Central memory CD8-positive, alpha-beta T cell (primary cell): ENCODE measurements around the gene TCF19.

Experiments used
- ATAC-seq: fragments of 150-1000 bp; cut with Tn5 transposase; replicated peaks from 2 replicates; pipeline ENCODE4 v1.10.0; 2022; ENCODE audit warnings: mild to moderate bottlenecking, moderate FRiP score, moderate number of reproducible peaks; ENCODE audit not compliant: poor library complexity, severe bottlenecking; ENCODE audit errors: extremely low read depth
- DNase-seq, 2 donors: peaks; one replicate each; pipeline ENCODE4 v3.0.0; 2021; ENCODE audit warnings: low spot score in 2 of 2
- H3K27ac Mint-ChIP-seq: one replicate; pipeline ENCODE4 v1.8.0; 2022; ENCODE audit warnings: low read depth, mild to moderate bottlenecking, moderate library complexity, mixed read lengths
- H3K27me3 Mint-ChIP-seq: one replicate; pipeline ENCODE4 v1.8.0; 2022; ENCODE audit warnings: mixed read lengths
- H3K36me3 Mint-ChIP-seq: one replicate; pipeline ENCODE4 v1.8.0; 2022; ENCODE audit warnings: mild to moderate bottlenecking, moderate library complexity, mixed read lengths; ENCODE audit not compliant: insufficient read depth
- H3K4me1 Mint-ChIP-seq: one replicate; pipeline ENCODE4 v1.8.0; 2022; ENCODE audit warnings: mixed read lengths
- H3K4me3 Mint-ChIP-seq: one replicate; pipeline ENCODE4 v1.8.0; 2022; ENCODE audit warnings: mild to moderate bottlenecking, moderate library complexity, mixed read lengths
- H3K9me3 Mint-ChIP-seq: one replicate; pipeline ENCODE4 v1.8.0; 2022; ENCODE audit warnings: mixed read lengths

The TCF19 gene

GRCh38 chr6:31158140-31158862 is at the start of gene TCF19:
TCF19 (plus strand) TSS chr6:31158589; CDS start chr6:31159470, 881 bp downstream.
- ATAC-seq, result peak; percentile 93
- Mint-ChIP-seq H3K4me3 (peak within 1 kb of the TSS; percentile 82), H3K27me3 (no peaks in the 10 kb centered on the region), H3K4me1 (peaks cover 28% of the 10 kb centered on the region), H3K36me3 (peaks cover 14% of the 10 kb centered on the region), H3K27ac (peak within 1 kb of the TSS; percentile 83), H3K9me3 (no peaks in the 10 kb centered on the region)
- DNase-seq, result peak; percentile 96 to 98

- H3K4me3 Mint-ChIP-seq, result no peak overlapping the region
- H3K9me3 Mint-ChIP-seq, result no peaks in the 10 kb centered on the region
- H3K4me1 Mint-ChIP-seq, result no peaks in the 10 kb centered on the region
- no peak overlapping the region for H3K27ac Mint-ChIP-seq
- ATAC-seq (no peak), DNase-seq (no peak)
- peaks cover 61% of the 10 kb centered on the region for H3K27me3 Mint-ChIP-seq
- no peaks in the 10 kb centered on the region for H3K36me3 Mint-ChIP-seq
These were observed 47.4 kb upstream of the TCF19 start for GRCh38 chr6:31110825-31111582.

GRCh38 chr6:31111712-31112111 is 46.7 kb upstream of the TCF19 start:
- no peaks in the 10 kb centered on the region for H3K36me3 Mint-ChIP-seq
- DNase-seq, result no peak
- H3K4me1 Mint-ChIP-seq, result no peaks in the 10 kb centered on the region
- no peak overlapping the region for H3K4me3 Mint-ChIP-seq
- H3K27me3 Mint-ChIP-seq, result peaks cover 68% of the 10 kb centered on the region
- H3K9me3 Mint-ChIP-seq, result no peaks in the 10 kb centered on the region
- H3K27ac Mint-ChIP-seq, result no peak overlapping the region
- no peak for ATAC-seq

- H3K4me3 Mint-ChIP-seq, result no peak within 1 kb of the TSS
- peaks cover 76% of the 10 kb centered on the region for H3K27me3 Mint-ChIP-seq
- no peaks in the 10 kb centered on the region for H3K9me3 Mint-ChIP-seq
- H3K4me1 Mint-ChIP-seq, result no peaks in the 10 kb centered on the region
- no peaks in the 10 kb centered on the region for H3K36me3 Mint-ChIP-seq
- DNase-seq, result no peak
- no peak within 1 kb of the TSS for H3K27ac Mint-ChIP-seq
- no peak for ATAC-seq
These were observed 45.9 kb upstream of the TCF19 start, which contains the start of gene C6orf15 for GRCh38 chr6:31112478-31112877. C6orf15 (minus strand) TSS chr6:31112575; CDS start chr6:31112555, 20 bp downstream.

- ATAC-seq, result no peak
These were observed 44.4 kb upstream of the TCF19 start for GRCh38 chr6:31113861-31114540.

GRCh38 chr6:31114541-31114878 is 43.9 kb upstream of the TCF19 start, which contains the start of gene PSORS1C1:
PSORS1C1 (plus strand) TSS chr6:31114800; CDS start chr6:31129633, 14,833 bp downstream.
- H3K9me3 Mint-ChIP-seq, result no peaks in the 10 kb centered on the region
- H3K4me1 Mint-ChIP-seq, result no peaks in the 10 kb centered on the region
- H3K27ac Mint-ChIP-seq, result no peak within 1 kb of the TSS
- no peak within 1 kb of the TSS for H3K4me3 Mint-ChIP-seq
- peaks cover 91% of the 10 kb centered on the region for H3K27me3 Mint-ChIP-seq
- DNase-seq (no peak), ATAC-seq (no peak)
- H3K36me3 Mint-ChIP-seq, result no peaks in the 10 kb centered on the region

More at GRCh38 chr6:31113861-31114540, 44.4 kb upstream of the TCF19 start:
- DNase-seq, result no peak
- no peak overlapping the region for H3K27ac Mint-ChIP-seq
- H3K9me3 Mint-ChIP-seq, result no peaks in the 10 kb centered on the region
- no peak overlapping the region for H3K4me3 Mint-ChIP-seq
- H3K36me3 Mint-ChIP-seq, result no peaks in the 10 kb centered on the region
- H3K4me1 Mint-ChIP-seq, result no peaks in the 10 kb centered on the region
- peaks cover 91% of the 10 kb centered on the region for H3K27me3 Mint-ChIP-seq

- Mint-ChIP-seq H3K36me3 (no peaks in the 10 kb centered on the region), H3K4me1 (no peaks in the 10 kb centered on the region), H3K27me3 (peaks cover 85% of the 10 kb centered on the region), H3K4me3 (no peak overlapping the region), H3K9me3 (no peaks in the 10 kb centered on the region), H3K27ac (no peak overlapping the region)
- peak; percentile 40 for ATAC-seq
- no peak for DNase-seq
These were observed 43.2 kb upstream of the TCF19 start for GRCh38 chr6:31114970-31115849.

GRCh38 chr6:31115941-31116560 is 42.3 kb upstream of the TCF19 start:
- no peaks in the 10 kb centered on the region for H3K4me1 Mint-ChIP-seq
- DNase-seq, result no peak

GRCh38 chr6:31116661-31117385 is 41.6 kb upstream of the TCF19 start:
- Mint-ChIP-seq H3K36me3 (no peaks in the 10 kb centered on the region), H3K27ac (no peak overlapping the region), H3K4me3 (no peak overlapping the region), H3K27me3 (peaks cover 69% of the 10 kb centered on the region), H3K4me1 (no peaks in the 10 kb centered on the region), H3K9me3 (no peaks in the 10 kb centered on the region)
- no peak for ATAC-seq
- DNase-seq, result no peak

More at GRCh38 chr6:31115941-31116560, 42.3 kb upstream of the TCF19 start:
- Mint-ChIP-seq H3K27ac (no peak overlapping the region), H3K36me3 (no peaks in the 10 kb centered on the region), H3K9me3 (no peaks in the 10 kb centered on the region), H3K4me3 (no peak overlapping the region), H3K27me3 (peaks cover 76% of the 10 kb centered on the region)
- no peak for ATAC-seq

- Mint-ChIP-seq H3K9me3 (no peaks in the 10 kb centered on the region), H3K4me1 (no peaks in the 10 kb centered on the region), H3K27ac (no peak overlapping the region), H3K4me3 (no peak overlapping the region), H3K27me3 (peaks cover 56% of the 10 kb centered on the region), H3K36me3 (no peaks in the 10 kb centered on the region)
- no peak for DNase-seq
- ATAC-seq, result no peak
These were observed 40.2 kb upstream of the TCF19 start for GRCh38 chr6:31118178-31118577.

GRCh38 chr6:31120151-31120915 is 38.1 kb upstream of the TCF19 start, which contains the start of gene CDSN:
CDSN (minus strand) TSS chr6:31120446; CDS start chr6:31120419, 27 bp downstream.
- Mint-ChIP-seq H3K4me1 (no peaks in the 10 kb centered on the region), H3K4me3 (no peak within 1 kb of the TSS), H3K36me3 (peaks cover 2% of the 10 kb centered on the region), H3K27ac (no peak within 1 kb of the TSS), H3K9me3 (no peaks in the 10 kb centered on the region), H3K27me3 (peaks cover 43% of the 10 kb centered on the region)
- DNase-seq (no peak), ATAC-seq (no peak)
